ENCODE results near the gene IL1A.

DNA sequence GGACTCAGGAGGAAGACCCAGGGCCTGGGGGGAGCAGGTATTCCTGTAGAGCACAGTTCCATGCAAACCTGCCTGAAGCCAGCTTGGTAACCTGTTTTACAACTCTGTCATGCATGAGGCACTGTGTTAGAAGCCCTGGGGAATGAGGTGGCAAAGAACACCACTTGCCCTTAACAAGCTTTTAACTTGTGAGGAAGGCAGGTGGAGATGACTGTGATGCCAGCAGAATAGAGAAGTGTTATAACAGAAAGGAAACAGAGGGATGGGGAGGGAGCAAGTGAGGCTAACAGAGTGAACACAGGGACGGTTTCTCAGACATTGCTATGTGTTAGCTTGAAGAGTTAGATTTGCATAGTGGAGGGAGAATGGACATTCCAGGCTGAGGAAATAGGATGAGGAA is 11.5 kb upstream of the IL1A start:
- TF ChIP-seq POLR2A (IDR thresholded peaks at IDR 0.05), result no peak
- TF ChIP-seq, protein P1, sequence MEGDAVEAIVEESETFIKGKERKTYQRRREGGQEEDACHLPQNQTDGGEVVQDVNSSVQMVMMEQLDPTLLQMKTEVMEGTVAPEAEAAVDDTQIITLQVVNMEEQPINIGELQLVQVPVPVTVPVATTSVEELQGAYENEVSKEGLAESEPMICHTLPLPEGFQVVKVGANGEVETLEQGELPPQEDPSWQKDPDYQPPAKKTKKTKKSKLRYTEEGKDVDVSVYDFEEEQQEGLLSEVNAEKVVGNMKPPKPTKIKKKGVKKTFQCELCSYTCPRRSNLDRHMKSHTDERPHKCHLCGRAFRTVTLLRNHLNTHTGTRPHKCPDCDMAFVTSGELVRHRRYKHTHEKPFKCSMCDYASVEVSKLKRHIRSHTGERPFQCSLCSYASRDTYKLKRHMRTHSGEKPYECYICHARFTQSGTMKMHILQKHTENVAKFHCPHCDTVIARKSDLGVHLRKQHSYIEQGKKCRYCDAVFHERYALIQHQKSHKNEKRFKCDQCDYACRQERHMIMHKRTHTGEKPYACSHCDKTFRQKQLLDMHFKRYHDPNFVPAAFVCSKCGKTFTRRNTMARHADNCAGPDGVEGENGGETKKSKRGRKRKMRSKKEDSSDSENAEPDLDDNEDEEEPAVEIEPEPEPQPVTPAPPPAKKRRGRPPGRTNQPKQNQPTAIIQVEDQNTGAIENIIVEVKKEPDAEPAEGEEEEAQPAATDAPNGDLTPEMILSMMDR (IDR thresholded peaks at IDR 0.05 in 8 of 11, conservative IDR thresholded peaks at IDR 0.05 in 3 of 11), result no peak
